Activated CD4-positive, alpha-beta memory T cell treated with anti-CD3 and anti-CD28 coated beads for 36 hours (primary cell): ENCODE data around the gene CACNA2D2. TPM values are rescaled to one million over a fixed set of nuclear protein-coding genes. Genes with fewer than 3 reads are reported as not detected.
A peak's percentile ranks its signal among the peaks of the same experiment; 100 is the strongest.

Experiments
- CTCF ChIA-PET: fragments of 350-600 bp; sonication (Branson Sonifier 250); formaldehyde crosslinking; loops from one replicate; lab custom pipeline; 2021; ENCODE audit warnings: antibody characterized with exemption, inconsistent platforms; lab: Charles Lee
- POLR2A ChIA-PET: fragments of 350-600 bp; sonication (Branson Sonifier 250); formaldehyde crosslinking; loops from one replicate; lab custom pipeline; 2021; ENCODE audit warnings: antibody characterized with exemption; lab: Charles Lee
- DNase-seq: peaks from one replicate; pipeline ENCODE4 v3.0.0-alpha.2; 2020
- H3K27ac Mint-ChIP-seq: one replicate; pipeline ENCODE4 v1.8.0; 2021; ENCODE audit warnings: mixed read lengths
- H3K27me3 Mint-ChIP-seq: one replicate; pipeline ENCODE4 v1.8.0; 2021; ENCODE audit warnings: mixed read lengths
- H3K36me3 Mint-ChIP-seq: one replicate; pipeline ENCODE4 v1.8.0; 2021; ENCODE audit warnings: mixed read lengths
- H3K4me1 Mint-ChIP-seq: one replicate; pipeline ENCODE4 v1.8.0; 2021; ENCODE audit warnings: low read depth, mixed read lengths
- H3K4me3 Mint-ChIP-seq: one replicate; pipeline ENCODE4 v1.8.0; 2021; ENCODE audit warnings: mild to moderate bottlenecking, mixed read lengths
- H3K9me3 Mint-ChIP-seq: one replicate; pipeline ENCODE4 v1.8.0; 2021; ENCODE audit warnings: mixed read lengths
- intact Hi-C: fragments of 100-400 bp; cut with micrococcal nuclease; formaldehyde crosslinking; loops from one replicate; pipeline ENCODE4 v1.15.1; 2023
- total RNA-seq, 2 experiments: library from RNA; stranded (reverse); gene quantifications; one replicate each; pipeline ENCODE4 v1.2.3, GENCODE V29; 2021

CACNA2D2 gene
- total RNA-seq, 2 experiments from 2014 or later, result 0.63 to 0.69 TPM

DNA sequence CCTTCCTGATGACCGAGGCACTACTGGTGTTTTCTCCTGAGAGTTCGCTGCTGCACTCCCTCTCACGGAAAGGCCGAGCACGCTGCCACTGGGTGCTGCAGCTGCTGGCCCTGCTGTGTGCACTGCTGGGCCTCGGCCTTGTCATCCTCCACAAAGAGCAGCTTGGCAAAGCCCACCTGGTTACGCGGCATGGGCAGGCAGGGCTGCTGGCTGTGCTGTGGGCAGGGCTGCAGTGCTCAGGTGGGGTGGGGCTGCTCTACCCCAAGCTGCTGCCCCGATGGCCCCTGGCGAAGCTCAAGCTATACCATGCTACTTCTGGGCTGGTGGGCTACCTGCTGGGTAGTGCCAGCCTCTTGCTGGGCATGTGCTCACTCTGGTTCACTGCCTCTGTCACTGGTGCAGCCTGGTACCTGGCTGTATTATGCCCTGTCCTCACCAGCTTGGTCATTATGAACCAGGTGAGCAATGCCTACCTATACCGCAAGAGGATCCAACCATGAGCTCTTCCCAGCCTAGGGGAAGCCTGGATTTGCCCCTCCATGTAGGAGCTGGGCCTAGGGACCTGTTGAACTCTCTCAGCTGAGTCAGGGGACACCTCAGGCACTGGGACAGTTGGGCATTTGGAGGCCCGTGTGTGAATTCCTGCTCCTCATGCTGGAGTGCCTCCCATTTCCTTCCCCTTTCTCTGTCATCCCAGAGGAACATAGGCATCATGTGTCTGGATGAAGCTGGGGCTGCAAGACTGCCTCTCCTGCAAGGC, 150.0 kb downstream of the CACNA2D2 start:
- H3K27ac Mint-ChIP-seq, result peak overlapping the region; percentile 58
- POLR2A ChIA-PET, result interaction anchor here (0.9 to 2.2 kb wide), 4 partner anchors 13 to 257 kb away, joined by 3 to 16 read pairs (median 4); partner anchors contain the start of genes RASSF1 and TUSC2
- CTCF ChIA-PET, result interaction anchor here (0.6 to 2.9 kb wide), 6 partner anchors 8 to 32 kb away, joined by 3 to 16 read pairs (median 4); partner anchors contain the start of gene RASSF1
- H3K36me3 Mint-ChIP-seq, result peaks cover 23% of the 10 kb centered on the region
- intact Hi-C loops, result loop anchor here (5.0 to 10.0 kb wide), 3 partner anchors 259 to 1151 kb away; partner anchors contain the start of genes CISH, DCAF1 and RBM15B
- H3K9me3 Mint-ChIP-seq, result no peaks in the 10 kb centered on the region
- DNase-seq, result no peak
- peaks cover 69% of the 10 kb centered on the region for H3K4me1 Mint-ChIP-seq
- H3K27me3 Mint-ChIP-seq, result no peaks in the 10 kb centered on the region
- H3K4me3 Mint-ChIP-seq, result no peak overlapping the region

DNA sequence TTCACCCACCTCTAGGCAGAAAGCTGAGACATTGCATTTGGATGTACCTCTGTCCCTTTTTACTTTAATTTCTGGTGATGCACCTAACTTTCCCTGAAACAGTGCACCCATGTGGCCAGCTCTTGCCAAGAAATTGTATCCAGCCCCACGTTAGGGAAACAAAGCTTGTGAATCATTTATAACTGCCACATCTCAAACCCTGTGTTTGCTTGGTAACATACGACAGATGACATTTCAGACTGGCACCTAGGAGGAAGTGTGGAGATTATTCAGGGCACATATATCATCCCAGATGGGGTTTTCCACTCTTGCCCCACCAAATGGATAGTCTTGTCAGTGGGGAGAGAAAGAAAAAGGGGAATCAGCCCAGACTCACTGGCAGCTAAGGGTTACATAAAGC, 150.7 kb downstream of the CACNA2D2 start:
- no peaks in the 10 kb centered on the region for H3K9me3 Mint-ChIP-seq
- intact Hi-C loops, result loop anchor here (5.0 to 10.0 kb wide), 3 partner anchors 260 to 1152 kb away; partner anchors contain the start of genes CISH, DCAF1 and RBM15B
- peak; percentile 40 for DNase-seq
- H3K36me3 Mint-ChIP-seq, result peaks cover 22% of the 10 kb centered on the region
- H3K27ac Mint-ChIP-seq, result peak overlapping the region; percentile 58
- POLR2A ChIA-PET, result interaction anchor here (0.9 to 2.2 kb wide), 3 partner anchors 12 to 257 kb away, joined by 3 to 16 read pairs (median 7); partner anchors contain the start of gene RASSF1
- CTCF ChIA-PET, result interaction anchor here (1.2 to 2.9 kb wide), 3 partner anchors 8 to 15 kb away, joined by 4 to 16 read pairs (median 7); partner anchors contain the start of gene RASSF1
- H3K4me3 Mint-ChIP-seq, result no peak overlapping the region
- H3K27me3 Mint-ChIP-seq, result no peaks in the 10 kb centered on the region
- peaks cover 69% of the 10 kb centered on the region for H3K4me1 Mint-ChIP-seq

GRCh38 chr3:50351323-50351697, 152.1 kb downstream of the CACNA2D2 start:
- Mint-ChIP-seq H3K27me3 (no peaks in the 10 kb centered on the region), H3K27ac (peak overlapping the region; percentile 97), H3K4me3 (peak overlapping the region; percentile 94), H3K4me1 (peaks cover 62% of the 10 kb centered on the region), H3K9me3 (no peaks in the 10 kb centered on the region), H3K36me3 (peaks cover 21% of the 10 kb centered on the region)
- peak; percentile 29 for DNase-seq
- ChIA-PET POLR2A (interaction anchor here (0.9 to 5.7 kb wide), 6 partner anchors 8 to 218 kb away, joined by 3 to 93 read pairs (median 4); partner anchors contain the start of genes HEMK1, HYAL3, NAA80 and RASSF1), CTCF (interaction anchor here (0.7 to 4.9 kb wide), 5 partner anchors 11 to 219 kb away, joined by 3 to 39 read pairs (median 5); partner anchors contain the start of gene RASSF1)
- intact Hi-C loops, result loop anchor here (1.0 to 10.0 kb wide), 5 partner anchors 8 to 1153 kb away; partner anchors contain the start of genes CISH, DCAF1, RBM15B and TMEM115

GRCh38 chr3:50350527-50351322, 152.7 kb downstream of the CACNA2D2 start, which contains the start of the genes CYB561D2 and NPRL2:
CYB561D2 (plus strand) TSS chr3:50350862; CDS start chr3:50351434, 572 bp downstream.
NPRL2 (minus strand) TSS chr3:50350775; CDS start chr3:50350652, 123 bp downstream.
- DNase-seq, result peak; percentile 100
- POLR2A ChIA-PET, result interaction anchor here (0.9 to 5.7 kb wide), 9 partner anchors 9 to 220 kb away, joined by 3 to 93 read pairs (median 3); partner anchors contain the start of genes C3orf18, HEMK1, HYAL3 and NAA80
- no peaks in the 10 kb centered on the region for H3K9me3 Mint-ChIP-seq
- CTCF ChIA-PET, result interaction anchor here (0.7 to 4.9 kb wide), 10 partner anchors 10 to 265 kb away, joined by 3 to 39 read pairs (median 5); partner anchors contain the start of genes HYAL3, NAA80 and RASSF1
- H3K4me3 Mint-ChIP-seq, result peak within 1 kb of the TSS; percentile 94
- H3K4me1 Mint-ChIP-seq, result peaks cover 62% of the 10 kb centered on the region
- peaks cover 21% of the 10 kb centered on the region for H3K36me3 Mint-ChIP-seq
- H3K27me3 Mint-ChIP-seq, result no peaks in the 10 kb centered on the region
- peak within 1 kb of the TSS; percentile 97 for H3K27ac Mint-ChIP-seq
- intact Hi-C loops, result loop anchor here (1.0 to 10.0 kb wide), 6 partner anchors 9 to 1154 kb away; partner anchors contain the start of genes CISH, DCAF1, RBM15B and TMEM115

- intact Hi-C loops, result loop anchor here (1.0 to 10.0 kb wide), 5 partner anchors 13 to 1155 kb away; partner anchors contain the start of genes CISH, DCAF1 and RBM15B
- Mint-ChIP-seq H3K27me3 (no peaks in the 10 kb centered on the region), H3K9me3 (no peaks in the 10 kb centered on the region), H3K27ac (peak overlapping the region; percentile 97), H3K36me3 (peaks cover 18% of the 10 kb centered on the region), H3K4me1 (peaks cover 57% of the 10 kb centered on the region), H3K4me3 (peak overlapping the region; percentile 94)
- no peak for DNase-seq
- CTCF ChIA-PET, result interaction anchor here (1.0 to 4.9 kb wide), 9 partner anchors 10 to 266 kb away, joined by 3 to 39 read pairs (median 5); partner anchors contain the start of genes HYAL3, NAA80 and RASSF1
- POLR2A ChIA-PET, result interaction anchor here (0.9 to 5.7 kb wide), 8 partner anchors 8 to 221 kb away, joined by 3 to 93 read pairs (median 4); partner anchors contain the start of genes C3orf18, HYAL3, NAA80 and RASSF1
Measured at GRCh38 chr3:50350213-50350526, 153.3 kb downstream of the CACNA2D2 start.

GRCh38 chr3:50347187-50347813, 156.1 kb downstream of the CACNA2D2 start:
- ChIA-PET POLR2A (interaction anchor here (1.2 to 5.7 kb wide), 3 partner anchors 9 to 222 kb away, joined by 3 to 93 read pairs (median 4); partner anchors contain the start of genes HEMK1 and RASSF1), CTCF (interaction anchor here (0.7 to 4.9 kb wide), 10 partner anchors 10 to 269 kb away, joined by 3 to 39 read pairs (median 4); partner anchors contain the start of gene TMEM115)
- peaks cover 14% of the 10 kb centered on the region for H3K36me3 Mint-ChIP-seq
- H3K9me3 Mint-ChIP-seq, result no peaks in the 10 kb centered on the region
- intact Hi-C loops, result loop anchor here (1.0 kb wide), 1 partner anchor 195 kb away; no protein-coding TSS in a partner anchor
- peaks cover 51% of the 10 kb centered on the region for H3K4me1 Mint-ChIP-seq
- no peaks in the 10 kb centered on the region for H3K27me3 Mint-ChIP-seq
- peak; percentile 83 for DNase-seq
- H3K4me3 Mint-ChIP-seq, result no peak overlapping the region
- H3K27ac Mint-ChIP-seq, result peak overlapping the region; percentile 38

GRCh38 chr3:50345586-50346234, 157.7 kb downstream of the CACNA2D2 start, which contains the start of gene ZMYND10:
ZMYND10 (minus strand) TSS chr3:50345732; CDS start chr3:50345579, 153 bp downstream.
- ChIA-PET POLR2A (interaction anchor here (1.0 to 5.7 kb wide), 2 partner anchors 7 to 227 kb away, joined by 3 to 93 read pairs; partner anchors contain the start of gene RASSF1), CTCF (interaction anchor here (1.0 to 1.3 kb wide), 2 partner anchors 38 to 197 kb away, joined by 3 to 4 read pairs; no protein-coding TSS in a partner anchor)
- Mint-ChIP-seq H3K27ac (no peak within 1 kb of the TSS), H3K4me3 (peak within 1 kb of the TSS; percentile 53), H3K9me3 (no peaks in the 10 kb centered on the region), H3K36me3 (peaks cover 14% of the 10 kb centered on the region), H3K27me3 (no peaks in the 10 kb centered on the region), H3K4me1 (peaks cover 46% of the 10 kb centered on the region)
- peak; percentile 85 for DNase-seq
- intact Hi-C loops, result no loop called here

DNA sequence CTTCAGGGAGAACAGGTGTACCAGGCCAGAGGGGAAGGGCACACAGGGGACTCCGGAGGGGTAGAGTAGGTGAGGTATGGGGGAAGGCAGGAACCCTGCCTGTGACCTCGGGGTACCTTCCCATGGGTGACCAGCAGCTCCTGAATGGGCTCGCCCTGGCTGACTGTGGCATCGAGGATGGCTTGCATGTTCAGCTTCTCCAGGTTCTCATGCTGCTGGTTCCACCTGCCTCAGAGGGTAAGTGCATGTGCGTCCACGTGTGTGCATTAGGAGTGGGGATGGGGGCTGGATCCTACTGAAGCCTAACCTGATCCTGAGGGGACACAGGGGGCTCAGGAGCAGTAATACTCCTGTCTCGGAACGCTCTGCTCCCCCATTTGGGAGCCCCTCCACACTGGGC, 158.4 kb downstream of the CACNA2D2 start:
- Mint-ChIP-seq H3K27me3 (no peaks in the 10 kb centered on the region), H3K4me3 (no peak overlapping the region), H3K36me3 (peaks cover 15% of the 10 kb centered on the region), H3K9me3 (no peaks in the 10 kb centered on the region), H3K27ac (no peak overlapping the region), H3K4me1 (peaks cover 41% of the 10 kb centered on the region)
- intact Hi-C loops, result no loop called here
- ChIA-PET CTCF (interaction anchor here (1.0 to 1.1 kb wide), 2 partner anchors 12 to 197 kb away, joined by 3 to 4 read pairs; no protein-coding TSS in a partner anchor), POLR2A (no interaction called here)
- DNase-seq, result no peak

GRCh38 chr3:50342813-50343633, 160.4 kb downstream of the CACNA2D2 start:
- CTCF ChIA-PET, result interaction anchor here (1.1 to 1.4 kb wide), 2 partner anchors 11 to 21 kb away, joined by 4 to 5 read pairs; no protein-coding TSS in a partner anchor
- no peak for DNase-seq
- Mint-ChIP-seq H3K27ac (no peak overlapping the region), H3K4me3 (no peak overlapping the region), H3K36me3 (peaks cover 23% of the 10 kb centered on the region), H3K4me1 (peaks cover 34% of the 10 kb centered on the region), H3K27me3 (no peaks in the 10 kb centered on the region), H3K9me3 (no peaks in the 10 kb centered on the region)
- POLR2A ChIA-PET, result no interaction called here
- intact Hi-C loops, result loop anchor here (5.0 kb wide), 1 partner anchor 259 kb away; no protein-coding TSS in a partner anchor
